ENCODE results near the gene LONP2.
"Not testable (repeated sequence)": the region's sequence is repeated elsewhere in the genome, so short reads cannot be mapped to it uniquely, and the experiment has no call there.

LONP2 gene

DNA sequence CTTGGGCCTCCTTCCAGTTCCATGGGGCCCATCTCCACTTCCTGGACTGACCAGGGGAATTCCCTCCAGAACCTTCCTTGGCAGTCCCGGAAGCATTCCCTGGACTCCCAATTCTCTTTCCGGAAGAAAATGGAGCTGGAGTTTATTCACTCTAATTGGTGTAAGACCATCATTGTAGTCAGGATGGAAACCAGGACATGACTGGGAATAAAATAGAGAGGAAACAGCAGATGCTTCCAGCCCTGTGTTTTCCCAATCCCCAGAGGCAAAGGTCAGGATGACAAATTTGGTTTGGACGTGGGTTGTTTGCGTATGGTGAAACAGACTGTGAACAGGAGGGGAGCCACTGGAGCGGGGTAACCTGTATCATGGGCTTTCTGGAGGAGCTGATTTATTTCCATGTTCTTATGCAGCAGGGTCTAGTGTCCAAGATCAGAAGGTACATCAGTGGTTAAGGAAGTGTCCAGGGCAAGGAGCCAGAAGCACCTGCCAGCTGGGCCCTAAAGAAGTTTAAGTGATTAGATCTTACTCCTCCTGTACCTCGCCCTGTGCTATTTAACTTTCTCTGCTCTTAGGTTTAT, 8.5 kb upstream of the LONP2 start:
- DNase-seq, result peak; percentile 20
- H3K9me3 ChIP-seq (ENCODE audit: control insufficient read depth, low read length), result no peaks in the 10 kb centered on the region
- no peak overlapping the region for H2BK5ac ChIP-seq (ENCODE audit: low read depth, low read length, poor library complexity, severe bottlenecking)
- H3K4me2 ChIP-seq (ENCODE audit: low read length, poor library complexity, severe bottlenecking), result no peak overlapping the region
- WGBS, result 71% methylated on average over 6 of the region's 6 CpGs
- no peak overlapping the region for H2AK5ac ChIP-seq (ENCODE audit: low read length, severe bottlenecking)
- no peak overlapping the region for H3K4ac ChIP-seq (ENCODE audit: low read depth in 1 of 2, low read length in 2 of 2)
- H2BK120ac ChIP-seq (ENCODE audit: low read depth, low read length), result no peak overlapping the region
- no peak overlapping the region for H2BK15ac ChIP-seq (ENCODE audit: low read depth, poor library complexity, severe bottlenecking)
- no peak overlapping the region for H3K14ac ChIP-seq (ENCODE audit: low read length in 2 of 2)
- peaks cover 0 to 5% of the 10 kb centered on the region in 2 experiments for H3K27me3 ChIP-seq (ENCODE audit: control insufficient read depth in 1 of 2, insufficient read depth in 1 of 2, low read length in 2 of 2)
- no peak overlapping the region for H3K9ac ChIP-seq (ENCODE audit: low read length)
- no peak overlapping the region for H2AFZ ChIP-seq (ENCODE audit: low read depth, low read length)
- no peak overlapping the region for H3K18ac ChIP-seq (ENCODE audit: low read depth in 1 of 2, low read length in 2 of 2)
- H3K4me3 ChIP-seq (ENCODE audit: insufficient read depth in 1 of 2, low read depth in 1 of 2, low read length in 2 of 2), result no peak overlapping the region
- H3K23ac ChIP-seq (ENCODE audit: low read length in 2 of 2), result no peak overlapping the region
- H2BK12ac ChIP-seq (ENCODE audit: low read length in 2 of 2), result no peak overlapping the region
- no peak overlapping the region for H4K91ac ChIP-seq (ENCODE audit: low read length)
- H4K8ac ChIP-seq (ENCODE audit: low read length), result no peak overlapping the region
- H3K36me3 ChIP-seq (ENCODE audit: control insufficient read depth in 1 of 2, insufficient read depth in 2 of 2, low read depth in 1 of 2, low read length in 2 of 2), result no peaks in the 10 kb centered on the region
- no peaks in the 10 kb centered on the region for H3K4me1 ChIP-seq (ENCODE audit: control insufficient read depth, insufficient read depth, low read depth, low read length)
- no peaks in the 10 kb centered on the region for H3K79me1 ChIP-seq (replicated peaks; ENCODE audit: low read length, poor library complexity, severe bottlenecking)
- H3K27ac ChIP-seq (ENCODE audit: low read length, poor library complexity, severe bottlenecking), result no peak overlapping the region

DNA sequence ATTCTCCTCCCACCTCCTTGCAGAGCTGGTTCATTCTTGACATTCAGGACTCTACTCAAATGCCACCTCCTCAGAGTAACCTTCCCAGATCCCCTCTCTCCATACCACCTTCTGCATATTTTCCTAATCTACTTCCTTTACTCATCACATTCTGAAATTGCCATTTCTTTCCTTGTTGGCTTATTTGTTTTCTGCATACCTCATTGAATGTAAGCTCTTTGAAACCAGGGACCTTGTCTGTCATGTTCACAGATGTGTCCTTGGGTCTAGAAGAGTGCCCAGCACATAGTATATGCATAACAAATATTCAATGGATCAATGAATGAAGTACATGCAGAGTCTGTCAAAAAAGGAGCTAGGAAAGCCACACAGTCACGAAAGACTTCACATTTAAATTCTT, 7.8 kb upstream of the LONP2 start:
- Histone ChIP-seq H3K9me3 (ENCODE audit: control insufficient read depth, low read length) (no peaks in the 10 kb centered on the region), H2BK5ac (ENCODE audit: low read depth, low read length, poor library complexity, severe bottlenecking) (no peak overlapping the region), H3K9ac (ENCODE audit: low read length) (no peak overlapping the region), H3K27ac (ENCODE audit: low read length, poor library complexity, severe bottlenecking) (no peak overlapping the region), H4K8ac (ENCODE audit: low read length) (no peak overlapping the region), H2AK5ac (ENCODE audit: low read length, severe bottlenecking) (no peak overlapping the region), H3K23ac (ENCODE audit: low read length in 2 of 2) (no peak overlapping the region), H4K91ac (ENCODE audit: low read length) (no peak overlapping the region), H3K4me2 (ENCODE audit: low read length, poor library complexity, severe bottlenecking) (no peak overlapping the region), H3K14ac (ENCODE audit: low read length in 2 of 2) (no peak overlapping the region), H3K4me1 (ENCODE audit: control insufficient read depth, insufficient read depth, low read depth, low read length) (no peaks in the 10 kb centered on the region), H3K27me3 (ENCODE audit: control insufficient read depth in 1 of 2, insufficient read depth in 1 of 2, low read length in 2 of 2) (peaks cover 0 to 5% of the 10 kb centered on the region in 2 experiments), H3K18ac (ENCODE audit: low read depth in 1 of 2, low read length in 2 of 2) (no peak overlapping the region), H3K79me1 (replicated peaks; ENCODE audit: low read length, poor library complexity, severe bottlenecking) (no peaks in the 10 kb centered on the region), H3K4me3 (ENCODE audit: insufficient read depth in 1 of 2, low read depth in 1 of 2, low read length in 2 of 2) (no peak overlapping the region), H3K36me3 (ENCODE audit: control insufficient read depth in 1 of 2, insufficient read depth in 2 of 2, low read depth in 1 of 2, low read length in 2 of 2) (no peaks in the 10 kb centered on the region), H2AFZ (ENCODE audit: low read depth, low read length) (no peak overlapping the region), H2BK120ac (ENCODE audit: low read depth, low read length) (no peak overlapping the region), H2BK12ac (ENCODE audit: low read length in 2 of 2) (no peak overlapping the region), H2BK15ac (ENCODE audit: low read depth, poor library complexity, severe bottlenecking) (no peak overlapping the region), H3K4ac (ENCODE audit: low read depth in 1 of 2, low read length in 2 of 2) (no peak overlapping the region)
- DNase-seq, result no peak
- WGBS, result 91% methylated on average over 1 of the region's 1 CpG

DNA sequence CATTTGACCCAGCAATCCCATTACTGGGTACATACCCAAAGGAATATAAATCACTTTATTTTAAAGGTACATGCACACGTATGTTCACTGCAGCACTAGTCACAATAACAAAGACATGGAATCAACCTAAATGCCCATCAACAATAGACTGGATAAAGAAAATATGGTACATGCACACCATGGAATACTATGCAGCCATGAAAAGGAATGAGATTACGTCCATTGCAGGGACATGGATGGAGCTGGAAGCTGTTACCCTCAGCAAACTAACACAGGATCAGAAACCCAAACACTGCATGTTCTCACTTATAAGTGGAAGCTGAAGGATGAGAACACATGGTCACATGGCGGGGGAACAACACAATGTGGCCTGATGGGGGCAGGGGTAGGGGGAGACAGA, 4.0 kb upstream of the LONP2 start:
- not testable (repeated sequence) for H3K27ac ChIP-seq (ENCODE audit: low read length, poor library complexity, severe bottlenecking); H2BK5ac ChIP-seq (ENCODE audit: low read depth, low read length, poor library complexity, severe bottlenecking); H2AK5ac ChIP-seq (ENCODE audit: low read length, severe bottlenecking); H2BK120ac ChIP-seq (ENCODE audit: low read depth, low read length); H4K8ac ChIP-seq (ENCODE audit: low read length); H2BK15ac ChIP-seq (ENCODE audit: low read depth, poor library complexity, severe bottlenecking); H2BK12ac ChIP-seq (ENCODE audit: low read length in 2 of 2); H3K9me3 ChIP-seq (ENCODE audit: control insufficient read depth, low read length); H2AFZ ChIP-seq (ENCODE audit: low read depth, low read length); H3K14ac ChIP-seq (ENCODE audit: low read length in 2 of 2); H3K4me3 ChIP-seq (ENCODE audit: insufficient read depth in 1 of 2, low read depth in 1 of 2, low read length in 2 of 2); H3K9ac ChIP-seq (ENCODE audit: low read length); H3K23ac ChIP-seq (ENCODE audit: low read length in 2 of 2); H3K79me1 ChIP-seq (replicated peaks; ENCODE audit: low read length, poor library complexity, severe bottlenecking); H3K27me3 ChIP-seq (ENCODE audit: control insufficient read depth in 1 of 2, insufficient read depth in 1 of 2, low read length in 2 of 2); DNase-seq; H3K18ac ChIP-seq (ENCODE audit: low read depth in 1 of 2, low read length in 2 of 2); H3K4me1 ChIP-seq (ENCODE audit: control insufficient read depth, insufficient read depth, low read depth, low read length); H3K4me2 ChIP-seq (ENCODE audit: low read length, poor library complexity, severe bottlenecking); H4K91ac ChIP-seq (ENCODE audit: low read length); H3K4ac ChIP-seq (ENCODE audit: low read depth in 1 of 2, low read length in 2 of 2); H3K36me3 ChIP-seq (ENCODE audit: control insufficient read depth in 1 of 2, insufficient read depth in 2 of 2, low read depth in 1 of 2, low read length in 2 of 2)
- 94% methylated on average over 3 of the region's 3 CpGs for WGBS

DNA sequence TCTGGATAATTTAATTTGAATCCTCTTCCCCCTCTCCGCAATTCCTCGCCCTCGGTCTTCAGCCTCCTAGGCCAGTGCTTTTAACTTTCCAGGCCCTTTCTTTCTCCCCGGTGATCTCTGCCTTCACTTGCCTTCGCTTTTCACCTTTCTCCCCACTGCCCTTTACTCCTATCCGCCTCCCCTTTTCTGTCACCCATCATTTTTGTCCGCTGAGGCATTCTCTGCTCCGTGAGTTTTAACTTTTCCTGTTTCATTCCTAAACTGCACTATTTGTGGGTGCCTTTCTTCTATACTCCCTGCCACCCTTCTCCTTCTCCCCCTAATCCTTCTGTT, 729 bp downstream of the LONP2 start:
- Histone ChIP-seq H3K4me3 (ENCODE audit: insufficient read depth in 1 of 2, low read depth in 1 of 2, low read length in 2 of 2) (peak overlapping the region; percentile 91 to 98), H3K79me1 (replicated peaks; ENCODE audit: low read length, poor library complexity, severe bottlenecking) (peaks cover 7% of the 10 kb centered on the region), H2BK5ac (ENCODE audit: low read depth, low read length, poor library complexity, severe bottlenecking) (no peak overlapping the region), H4K8ac (ENCODE audit: low read length) (peak overlapping the region; percentile 50), H2BK120ac (ENCODE audit: low read depth, low read length) (no peak overlapping the region), H2AK5ac (ENCODE audit: low read length, severe bottlenecking) (no peak overlapping the region), H4K91ac (ENCODE audit: low read length) (no peak overlapping the region), H3K27ac (ENCODE audit: low read length, poor library complexity, severe bottlenecking) (no peak overlapping the region), H3K14ac (ENCODE audit: low read length in 2 of 2) (peak overlapping the region in 1 of 2 experiments; percentile 100), H3K4me2 (ENCODE audit: low read length, poor library complexity, severe bottlenecking) (peak overlapping the region; percentile 88), H2BK15ac (ENCODE audit: low read depth, poor library complexity, severe bottlenecking) (no peak overlapping the region), H3K36me3 (ENCODE audit: control insufficient read depth in 1 of 2, insufficient read depth in 2 of 2, low read depth in 1 of 2, low read length in 2 of 2) (no peaks in the 10 kb centered on the region), H3K9ac (ENCODE audit: low read length) (peak overlapping the region; percentile 95), H3K27me3 (ENCODE audit: control insufficient read depth in 1 of 2, insufficient read depth in 1 of 2, low read length in 2 of 2) (no peaks in the 10 kb centered on the region), H3K4ac (ENCODE audit: low read depth in 1 of 2, low read length in 2 of 2) (peak overlapping the region; percentile 54 to 96), H2AFZ (ENCODE audit: low read depth, low read length) (no peak overlapping the region), H3K18ac (ENCODE audit: low read depth in 1 of 2, low read length in 2 of 2) (peak overlapping the region; percentile 87 to 100), H2BK12ac (ENCODE audit: low read length in 2 of 2) (no peak overlapping the region), H3K23ac (ENCODE audit: low read length in 2 of 2) (no peak overlapping the region), H3K4me1 (ENCODE audit: control insufficient read depth, insufficient read depth, low read depth, low read length) (peaks cover 6% of the 10 kb centered on the region), H3K9me3 (ENCODE audit: control insufficient read depth, low read length) (no peaks in the 10 kb centered on the region)
- DNase-seq, result no peak
- 9% methylated on average over 8 of the region's 8 CpGs for WGBS
